ENCODE data around the gene ARL6IP6.

- TF ChIP-seq REST (IDR thresholded peaks at IDR 0.05; ENCODE audit: low read depth, low read length) (no peak), TCF12 (IDR thresholded peaks at IDR 0.05) (no peak)
- TF ChIP-seq, protein P1, sequence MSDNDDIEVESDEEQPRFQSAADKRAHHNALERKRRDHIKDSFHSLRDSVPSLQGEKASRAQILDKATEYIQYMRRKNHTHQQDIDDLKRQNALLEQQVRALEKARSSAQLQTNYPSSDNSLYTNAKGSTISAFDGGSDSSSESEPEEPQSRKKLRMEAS (IDR thresholded peaks at IDR 0.05; ENCODE audit: low read depth), result no peak
Measured at GRCh38 chr2:152696476-152696875, 21.9 kb upstream of the ARL6IP6 start.
